Measurements from ENCODE around the gene MOB1A.

DNA sequence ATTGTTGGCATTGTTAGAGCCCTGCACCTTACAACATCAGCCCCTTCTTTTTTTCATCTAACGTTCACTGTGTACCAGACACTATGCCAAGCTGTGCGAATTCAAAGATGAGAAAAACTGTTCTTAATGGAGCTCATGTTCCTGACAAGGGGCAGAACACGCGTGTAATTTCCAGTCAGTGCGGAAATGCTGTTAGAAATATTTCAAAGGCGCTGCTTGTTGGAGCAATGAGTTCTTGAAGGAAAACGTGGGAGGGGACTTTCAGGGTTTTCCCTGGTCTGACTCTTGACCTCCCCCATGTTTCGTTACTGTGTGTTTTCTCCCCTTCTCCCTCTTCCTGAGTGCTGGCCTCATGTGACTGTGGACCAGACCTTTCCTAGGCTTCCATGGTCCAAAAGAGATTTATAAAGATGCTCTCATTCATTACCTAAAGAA is 21.2 kb upstream of the MOB1A start:
- TF ChIP-seq, protein P1, sequence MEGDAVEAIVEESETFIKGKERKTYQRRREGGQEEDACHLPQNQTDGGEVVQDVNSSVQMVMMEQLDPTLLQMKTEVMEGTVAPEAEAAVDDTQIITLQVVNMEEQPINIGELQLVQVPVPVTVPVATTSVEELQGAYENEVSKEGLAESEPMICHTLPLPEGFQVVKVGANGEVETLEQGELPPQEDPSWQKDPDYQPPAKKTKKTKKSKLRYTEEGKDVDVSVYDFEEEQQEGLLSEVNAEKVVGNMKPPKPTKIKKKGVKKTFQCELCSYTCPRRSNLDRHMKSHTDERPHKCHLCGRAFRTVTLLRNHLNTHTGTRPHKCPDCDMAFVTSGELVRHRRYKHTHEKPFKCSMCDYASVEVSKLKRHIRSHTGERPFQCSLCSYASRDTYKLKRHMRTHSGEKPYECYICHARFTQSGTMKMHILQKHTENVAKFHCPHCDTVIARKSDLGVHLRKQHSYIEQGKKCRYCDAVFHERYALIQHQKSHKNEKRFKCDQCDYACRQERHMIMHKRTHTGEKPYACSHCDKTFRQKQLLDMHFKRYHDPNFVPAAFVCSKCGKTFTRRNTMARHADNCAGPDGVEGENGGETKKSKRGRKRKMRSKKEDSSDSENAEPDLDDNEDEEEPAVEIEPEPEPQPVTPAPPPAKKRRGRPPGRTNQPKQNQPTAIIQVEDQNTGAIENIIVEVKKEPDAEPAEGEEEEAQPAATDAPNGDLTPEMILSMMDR (IDR thresholded peaks at IDR 0.05; ENCODE audit: borderline replicate concordance, extremely low read depth, low read length, poor library complexity, severe bottlenecking): no peak
- no peak for TF ChIP-seq EZH2 (IDR thresholded peaks at IDR 0.05; ENCODE audit: borderline replicate concordance, low read depth, low read length, severe bottlenecking)

All from DND-41 (cell line).